ENCODE results near the gene FAM50B. TPM values are rescaled to one million over a fixed set of nuclear protein-coding genes. Genes with fewer than 3 reads are reported as not detected.

FAM50B gene
- total RNA-seq, 3 donors from 2014 or later (not counting 1 experiment from before 2014, with no cell fraction given), result 1.9 to 4.7 (median 1.9) TPM

GRCh38 chr6:3881711-3882421, 32.7 kb downstream of the FAM50B start:
- TF ChIP-seq, protein P1, sequence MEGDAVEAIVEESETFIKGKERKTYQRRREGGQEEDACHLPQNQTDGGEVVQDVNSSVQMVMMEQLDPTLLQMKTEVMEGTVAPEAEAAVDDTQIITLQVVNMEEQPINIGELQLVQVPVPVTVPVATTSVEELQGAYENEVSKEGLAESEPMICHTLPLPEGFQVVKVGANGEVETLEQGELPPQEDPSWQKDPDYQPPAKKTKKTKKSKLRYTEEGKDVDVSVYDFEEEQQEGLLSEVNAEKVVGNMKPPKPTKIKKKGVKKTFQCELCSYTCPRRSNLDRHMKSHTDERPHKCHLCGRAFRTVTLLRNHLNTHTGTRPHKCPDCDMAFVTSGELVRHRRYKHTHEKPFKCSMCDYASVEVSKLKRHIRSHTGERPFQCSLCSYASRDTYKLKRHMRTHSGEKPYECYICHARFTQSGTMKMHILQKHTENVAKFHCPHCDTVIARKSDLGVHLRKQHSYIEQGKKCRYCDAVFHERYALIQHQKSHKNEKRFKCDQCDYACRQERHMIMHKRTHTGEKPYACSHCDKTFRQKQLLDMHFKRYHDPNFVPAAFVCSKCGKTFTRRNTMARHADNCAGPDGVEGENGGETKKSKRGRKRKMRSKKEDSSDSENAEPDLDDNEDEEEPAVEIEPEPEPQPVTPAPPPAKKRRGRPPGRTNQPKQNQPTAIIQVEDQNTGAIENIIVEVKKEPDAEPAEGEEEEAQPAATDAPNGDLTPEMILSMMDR (IDR thresholded peaks at IDR 0.05), result no peak
- no peak overlapping the region for H3K4me3 Mint-ChIP-seq
- no peaks in the 10 kb centered on the region for H3K36me3 Mint-ChIP-seq
- no peak overlapping the region for H3K27ac Mint-ChIP-seq
- DNase-seq, result no peak
- H3K9me3 ChIP-seq (ENCODE audit: control insufficient read depth, insufficient read depth, low read length), result no peaks in the 10 kb centered on the region
- ATAC-seq, result no peak
- no peaks in the 10 kb centered on the region for H3K4me1 Mint-ChIP-seq
- no peaks in the 10 kb centered on the region for H3K9me3 Mint-ChIP-seq
- peaks cover 2 to 12% of the 10 kb centered on the region in 2 donors for H3K27me3 Mint-ChIP-seq (ENCODE audit: low read depth in 2 of 2)
- intact Hi-C loops (cut with micrococcal nuclease), result no loop called here
- no peak overlapping the region for H3K4me3 ChIP-seq (ENCODE audit: low read length)
- 91% methylated on average over 13 of the region's 13 CpGs for WGBS (ENCODE audit: insufficient coverage)
- H3K4me1 ChIP-seq (ENCODE audit: control insufficient read depth, insufficient read depth, low read length), result no peaks in the 10 kb centered on the region
- no peak overlapping the region for H3K27ac ChIP-seq (ENCODE audit: low read length)
- no peaks in the 10 kb centered on the region for H3K27me3 ChIP-seq (ENCODE audit: control insufficient read depth, insufficient read depth, low read length)
- H3K36me3 ChIP-seq (ENCODE audit: control insufficient read depth, insufficient read depth, low read length), result no peaks in the 10 kb centered on the region

GRCh38 chr6:3882431-3882830, 33.3 kb downstream of the FAM50B start:
- no peak overlapping the region for H3K4me3 Mint-ChIP-seq

GRCh38 chr6:3882866-3883265, 33.7 kb downstream of the FAM50B start:
- Histone ChIP-seq H3K36me3 (ENCODE audit: control insufficient read depth, insufficient read depth, low read length) (no peaks in the 10 kb centered on the region), H3K4me3 (ENCODE audit: low read length) (no peak overlapping the region), H3K27me3 (ENCODE audit: control insufficient read depth, insufficient read depth, low read length) (no peaks in the 10 kb centered on the region), H3K27ac (ENCODE audit: low read length) (no peak overlapping the region), H3K4me1 (ENCODE audit: control insufficient read depth, insufficient read depth, low read length) (no peaks in the 10 kb centered on the region), H3K9me3 (ENCODE audit: control insufficient read depth, insufficient read depth, low read length) (no peaks in the 10 kb centered on the region)
- Mint-ChIP-seq H3K4me3 (no peak overlapping the region), H3K4me1 (no peaks in the 10 kb centered on the region), H3K27ac (no peak overlapping the region), H3K27me3 (ENCODE audit: low read depth in 2 of 2) (peaks cover 2 to 12% of the 10 kb centered on the region in 2 donors), H3K36me3 (no peaks in the 10 kb centered on the region), H3K9me3 (no peaks in the 10 kb centered on the region)
- intact Hi-C loops (cut with micrococcal nuclease), result no loop called here
- DNase-seq, result no peak
- no peak for ATAC-seq
- WGBS (ENCODE audit: insufficient coverage), result 73% methylated on average over 4 of the region's 5 CpGs
- TF ChIP-seq, protein P1 (IDR thresholded peaks at IDR 0.05), result no peak

More at GRCh38 chr6:3882431-3882830, 33.3 kb downstream of the FAM50B start:
- H3K36me3 ChIP-seq (ENCODE audit: control insufficient read depth, insufficient read depth, low read length), result no peaks in the 10 kb centered on the region
- no peaks in the 10 kb centered on the region for H3K27me3 ChIP-seq (ENCODE audit: control insufficient read depth, insufficient read depth, low read length)
- H3K36me3 Mint-ChIP-seq, result no peaks in the 10 kb centered on the region
- H3K4me3 ChIP-seq (ENCODE audit: low read length), result no peak overlapping the region
- intact Hi-C loops (cut with micrococcal nuclease), result no loop called here
- no peak overlapping the region for H3K27ac Mint-ChIP-seq
- H3K9me3 ChIP-seq (ENCODE audit: control insufficient read depth, insufficient read depth, low read length), result no peaks in the 10 kb centered on the region
- no peaks in the 10 kb centered on the region for H3K9me3 Mint-ChIP-seq
- no peak for DNase-seq
- H3K27ac ChIP-seq (ENCODE audit: low read length), result no peak overlapping the region
- H3K4me1 ChIP-seq (ENCODE audit: control insufficient read depth, insufficient read depth, low read length), result no peaks in the 10 kb centered on the region
- H3K4me1 Mint-ChIP-seq, result no peaks in the 10 kb centered on the region
- WGBS (ENCODE audit: insufficient coverage), result 88% methylated on average over 3 of the region's 3 CpGs
- no peak for ATAC-seq
- peaks cover 2 to 12% of the 10 kb centered on the region in 2 donors for H3K27me3 Mint-ChIP-seq (ENCODE audit: low read depth in 2 of 2)
- TF ChIP-seq, protein P1 (IDR thresholded peaks at IDR 0.05), result no peak

Data from natural killer cell (primary cell).